MCF 10A (cell line): ENCODE data around the gene CEP350. TPM values are rescaled to one million over a fixed set of nuclear protein-coding genes. Genes with fewer than 3 reads are reported as not detected.
A peak's percentile ranks its signal among the peaks of the same experiment; 100 is the strongest.

Source experiments
- BruUV-seq: library from RNA; stranded (reverse); fragments of 400-500 nt; replicated peaks from 2 replicates; lab custom pipeline; 2021; lab: Mats Ljungman, UMichigan
- CTCF ChIA-PET: fragments of 300-600 bp; sonication (Branson Sonifier 250); formaldehyde crosslinking; extraction: SDS; loops from one replicate; lab custom pipeline; 2021; ENCODE audit warnings: antibody characterized with exemption, inconsistent platforms; lab: Yijun Ruan, JAX
- POLR2A ChIA-PET: fragments of 300-600, 350-650 bp; sonication (Branson Sonifier 250); formaldehyde crosslinking; extraction: SDS; loops from one replicate; lab custom pipeline; 2020; ENCODE audit warnings: antibody characterized with exemption, inconsistent platforms; lab: Yijun Ruan, JAX
- DNase-seq: peaks from one replicate; pipeline ENCODE4 v3.0.0-alpha.2; 2018; ENCODE audit not compliant: unreplicated experiment
- H3K27ac Mint-ChIP-seq: one replicate; pipeline ENCODE4 v1.8.0; 2022; ENCODE audit warnings: mild to moderate bottlenecking, low read depth, mixed read lengths; ENCODE audit not compliant: unreplicated experiment
- H3K27me3 Mint-ChIP-seq: one replicate; pipeline ENCODE4 v1.8.0; 2022; ENCODE audit warnings: mixed read lengths; ENCODE audit not compliant: insufficient read depth, unreplicated experiment
- H3K36me3 Mint-ChIP-seq: one replicate; pipeline ENCODE4 v1.8.0; 2022; ENCODE audit warnings: mild to moderate bottlenecking, moderate library complexity, mixed read lengths; ENCODE audit not compliant: insufficient read depth, unreplicated experiment
- H3K4me1 Mint-ChIP-seq: one replicate; pipeline ENCODE4 v1.8.0; 2022; ENCODE audit warnings: mixed read lengths; ENCODE audit not compliant: insufficient read depth, unreplicated experiment
- H3K4me3 Mint-ChIP-seq: one replicate; pipeline ENCODE4 v1.8.0; 2022; ENCODE audit warnings: mild to moderate bottlenecking, moderate library complexity, mixed read lengths; ENCODE audit not compliant: unreplicated experiment
- H3K9me3 Mint-ChIP-seq: one replicate; pipeline ENCODE4 v1.8.0; 2022; ENCODE audit warnings: mixed read lengths; ENCODE audit not compliant: unreplicated experiment
- intact Hi-C: fragments of 100-400 bp; cut with micrococcal nuclease; formaldehyde crosslinking; loops from 2 replicates; pipeline ENCODE4 v1.14.1; 2022
- total RNA-seq: library from RNA; stranded (reverse); gene quantifications from 2 replicates; pipeline ENCODE4 v1.2.3, GENCODE V29; 2022
- TF ChIP-seq, protein P1 (sequence below): fragments of 200-600 bp; IDR thresholded peaks from one replicate; pipeline ENCODE4 v1.8.0; 2022; ENCODE audit warnings: antibody characterized with exemption, mild to moderate bottlenecking; ENCODE audit not compliant: unreplicated experiment

CEP350 gene
- total RNA-seq, 1 experiment from 2014 or later = 56.4 TPM

DNA sequence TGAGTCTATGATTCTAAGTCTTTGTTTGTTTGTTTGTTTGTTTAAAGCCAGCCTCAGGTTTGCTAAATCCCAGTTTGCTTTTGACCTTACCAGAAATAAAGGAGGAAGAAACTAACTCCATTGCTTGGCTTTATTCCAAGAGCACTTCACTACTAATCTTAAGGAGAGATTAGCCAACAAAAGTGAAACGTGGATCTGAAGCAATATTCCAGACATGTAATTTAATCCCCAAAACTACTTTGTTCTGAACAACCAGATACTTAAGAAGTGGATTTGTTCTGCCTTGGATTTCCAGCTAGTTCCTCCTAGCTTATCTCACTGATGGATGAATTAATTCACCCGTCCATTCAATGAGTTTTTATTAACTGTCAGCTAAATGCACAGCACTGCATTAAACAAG is 15.9 kb upstream of the CEP350 start:
- ChIA-PET POLR2A (interaction anchor here (0.5 to 7.5 kb wide), 5 partner anchors 9 to 56 kb away, joined by 3 to 73 read pairs (median 8); partner anchors contain the start of genes CEP350 and TOR1AIP1), CTCF (interaction anchor here (0.5 to 0.8 kb wide), 2 partner anchors 13 to 571 kb away, joined by 3 read pairs; no protein-coding TSS in a partner anchor)
- peaks cover 11% of the 10 kb centered on the region for H3K4me1 Mint-ChIP-seq
- DNase-seq = peak; percentile 73
- no TSS peak for BruUV-seq
- H3K9me3 Mint-ChIP-seq = no peaks in the 10 kb centered on the region
- no peak overlapping the region for H3K4me3 Mint-ChIP-seq
- H3K27me3 Mint-ChIP-seq = no peaks in the 10 kb centered on the region
- TF ChIP-seq, protein P1, sequence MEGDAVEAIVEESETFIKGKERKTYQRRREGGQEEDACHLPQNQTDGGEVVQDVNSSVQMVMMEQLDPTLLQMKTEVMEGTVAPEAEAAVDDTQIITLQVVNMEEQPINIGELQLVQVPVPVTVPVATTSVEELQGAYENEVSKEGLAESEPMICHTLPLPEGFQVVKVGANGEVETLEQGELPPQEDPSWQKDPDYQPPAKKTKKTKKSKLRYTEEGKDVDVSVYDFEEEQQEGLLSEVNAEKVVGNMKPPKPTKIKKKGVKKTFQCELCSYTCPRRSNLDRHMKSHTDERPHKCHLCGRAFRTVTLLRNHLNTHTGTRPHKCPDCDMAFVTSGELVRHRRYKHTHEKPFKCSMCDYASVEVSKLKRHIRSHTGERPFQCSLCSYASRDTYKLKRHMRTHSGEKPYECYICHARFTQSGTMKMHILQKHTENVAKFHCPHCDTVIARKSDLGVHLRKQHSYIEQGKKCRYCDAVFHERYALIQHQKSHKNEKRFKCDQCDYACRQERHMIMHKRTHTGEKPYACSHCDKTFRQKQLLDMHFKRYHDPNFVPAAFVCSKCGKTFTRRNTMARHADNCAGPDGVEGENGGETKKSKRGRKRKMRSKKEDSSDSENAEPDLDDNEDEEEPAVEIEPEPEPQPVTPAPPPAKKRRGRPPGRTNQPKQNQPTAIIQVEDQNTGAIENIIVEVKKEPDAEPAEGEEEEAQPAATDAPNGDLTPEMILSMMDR = no peak
- H3K36me3 Mint-ChIP-seq = no peaks in the 10 kb centered on the region
- intact Hi-C loops = no loop called here
- no peak overlapping the region for H3K27ac Mint-ChIP-seq

DNA sequence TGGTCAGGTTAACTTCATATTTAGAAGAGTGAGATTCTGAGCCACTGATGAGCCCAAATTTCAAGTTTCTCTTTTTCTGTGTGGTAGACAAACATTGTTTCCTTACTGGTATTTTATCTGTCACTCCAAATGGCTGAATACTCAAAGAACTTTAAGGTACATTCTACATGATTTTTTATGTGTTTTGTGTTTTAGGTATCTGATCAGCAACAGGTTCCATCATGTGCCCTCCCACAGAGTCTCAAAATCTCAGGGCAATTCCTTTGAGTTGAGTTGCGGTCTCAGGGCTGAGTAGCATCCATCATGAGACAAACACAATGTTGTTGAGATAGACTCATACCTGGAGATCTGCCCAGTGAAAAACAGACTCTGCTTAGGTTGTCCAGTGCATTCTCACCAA is 14.7 kb upstream of the CEP350 start:
- ChIA-PET POLR2A (interaction anchor here (0.8 to 7.5 kb wide), 5 partner anchors 10 to 62 kb away, joined by 3 to 73 read pairs (median 11); partner anchors contain the start of genes CEP350 and TOR1AIP2), CTCF (interaction anchor here (1.1 kb wide), 1 partner anchor 13 kb away, joined by 3 read pairs; no protein-coding TSS in a partner anchor)
- DNase-seq = no peak
- TF ChIP-seq, protein P1 = no peak
- H3K36me3 Mint-ChIP-seq = no peaks in the 10 kb centered on the region
- no peak overlapping the region for H3K4me3 Mint-ChIP-seq
- peaks cover 11% of the 10 kb centered on the region for H3K4me1 Mint-ChIP-seq
- no TSS peak for BruUV-seq
- no peak overlapping the region for H3K27ac Mint-ChIP-seq
- intact Hi-C loops = no loop called here
- H3K9me3 Mint-ChIP-seq = no peaks in the 10 kb centered on the region
- no peaks in the 10 kb centered on the region for H3K27me3 Mint-ChIP-seq

DNA sequence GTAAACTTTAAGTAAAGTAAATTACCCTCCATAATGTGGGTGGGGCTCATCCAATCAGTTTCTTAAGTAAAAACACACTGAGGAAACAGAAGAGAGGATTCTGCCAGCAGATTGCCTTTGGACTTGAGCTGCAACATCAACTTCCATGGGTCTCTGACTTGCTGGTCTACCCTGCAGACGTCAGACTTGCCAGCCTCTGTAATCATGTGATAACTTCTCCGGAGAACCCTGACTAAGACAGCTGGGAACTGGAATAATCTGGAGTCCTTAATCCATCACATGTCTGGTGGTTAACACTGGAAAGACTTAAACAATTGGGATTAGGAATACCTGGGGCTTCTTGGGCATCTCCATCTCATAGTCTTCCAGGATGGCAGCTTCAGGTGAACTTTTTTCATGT is 13.2 kb upstream of the CEP350 start:
- H3K4me3 Mint-ChIP-seq = no peak overlapping the region
- no peak for DNase-seq
- H3K36me3 Mint-ChIP-seq = no peaks in the 10 kb centered on the region
- intact Hi-C loops = no loop called here
- no peaks in the 10 kb centered on the region for H3K27me3 Mint-ChIP-seq
- POLR2A ChIA-PET = interaction anchor here (1.2 to 2.0 kb wide), 4 partner anchors 11 to 59 kb away, joined by 3 to 11 read pairs (median 6); partner anchors contain the start of genes CEP350 and TOR1AIP1
- CTCF ChIA-PET = interaction anchor here (0.8 to 1.4 kb wide), 2 partner anchors 12 to 237 kb away, joined by 3 to 4 read pairs; no protein-coding TSS in a partner anchor
- H3K4me1 Mint-ChIP-seq = peaks cover 11% of the 10 kb centered on the region
- no TSS peak for BruUV-seq
- TF ChIP-seq, protein P1 = no peak
- H3K27ac Mint-ChIP-seq = no peak overlapping the region
- H3K9me3 Mint-ChIP-seq = no peaks in the 10 kb centered on the region

DNA sequence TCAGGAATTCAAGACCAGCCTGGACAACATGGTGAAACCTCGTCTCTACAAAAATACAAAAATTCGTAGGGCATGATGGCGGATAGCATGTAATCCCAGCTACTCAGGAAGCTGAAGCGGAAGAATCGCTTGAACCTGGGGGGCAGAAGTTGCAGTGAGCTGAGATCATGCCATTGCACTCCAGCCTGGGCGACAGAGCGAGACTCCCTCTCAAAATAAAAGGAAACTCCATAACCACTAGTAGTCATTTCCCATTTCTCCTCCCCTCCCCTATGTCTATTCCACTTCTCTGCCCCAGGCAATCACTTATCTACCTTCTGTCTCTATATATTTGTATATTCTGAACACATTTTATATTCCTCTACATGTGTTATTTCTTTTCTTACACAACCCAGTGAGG is 4.0 kb upstream of the CEP350 start:
- POLR2A ChIA-PET = interaction anchor here (1.5 to 5.9 kb wide), 2 partner anchors 15 to 26 kb away, joined by 5 to 73 read pairs; no protein-coding TSS in a partner anchor

More for the DNA sequence above, 4.0 kb upstream of the CEP350 start:
- Mint-ChIP-seq H3K4me1 (peaks cover 6% of the 10 kb centered on the region), H3K27ac (no peak overlapping the region), H3K27me3 (no peaks in the 10 kb centered on the region), H3K36me3 (no peaks in the 10 kb centered on the region), H3K4me3 (no peak overlapping the region), H3K9me3 (no peaks in the 10 kb centered on the region)
- CTCF ChIA-PET = interaction anchor here (0.6 to 2.6 kb wide), 2 partner anchors 18 to 20 kb away, joined by 4 to 11 read pairs; no protein-coding TSS in a partner anchor
- no peak for DNase-seq
- TF ChIP-seq, protein P1 = no peak
- BruUV-seq = no TSS peak
- intact Hi-C loops = no loop called here
